A549 treated with AZD9567 at 1 μM for 4 hours (cell line): ENCODE results near the gene PTGER4. TPM values are rescaled to one million over a fixed set of nuclear protein-coding genes. Genes with fewer than 3 reads are reported as not detected.

Experiments used
- total RNA-seq: library from RNA; stranded (reverse); fragments of 200-300 nt; extraction: Qiagen RNA extraction; gene quantifications from 5 replicates; pipeline ENCODE4 v1.2.3, GENCODE V29; 2022; ENCODE audit not compliant: insufficient read depth

The PTGER4 gene
- 2.6 to 3.9 TPM (median 3.3 TPM) in 5 replicates for total RNA-seq

GRCh38 chr5:40679913-40680681 is at the start of gene PTGER4:
Gene PTGER4 (plus strand): TSS chr5:40679915. CDS start chr5:40680994, 1,079 bp downstream.

Other genes starting within 250 kb of the PTGER4 start
- 6.3 to 14.9 TPM (median 9.4 TPM) in 5 replicates for gene TTC33, start 76.0 kb downstream of the PTGER4 start, total RNA-seq
- gene PRKAA1, start 118.5 kb downstream of the PTGER4 start, total RNA-seq, result 31.6 to 115 TPM (median 41.5 TPM) in 5 replicates
- gene RPL37, start 155.3 kb downstream of the PTGER4 start, total RNA-seq, result 2,734 to 3,230 TPM (median 2,781 TPM) in 5 replicates
- gene CARD6, start 161.5 kb downstream of the PTGER4 start, total RNA-seq, result 2.0 to 2.7 TPM (median 2.2 TPM) in 5 replicates
- not detected in 5 replicates for gene C7, start 229.6 kb downstream of the PTGER4 start, total RNA-seq